ENCODE measurements around the gene DIAPH2.

The DIAPH2 gene

GRCh38 chrX:97158269-97158668 lies 473.6 kb downstream of the DIAPH2 start:
- DNase-seq (ENCODE audit: low read depth in 1 of 2, low spot score in 1 of 2), result no peak

GRCh38 chrX:97159916-97160800 lies 475.5 kb downstream of the DIAPH2 start:
- no peak for DNase-seq (ENCODE audit: low read depth in 1 of 2, low spot score in 1 of 2)

GRCh38 chrX:97167333-97167732 lies 482.7 kb downstream of the DIAPH2 start:
- no peak for DNase-seq (ENCODE audit: low read depth in 1 of 2, low spot score in 1 of 2)

- DNase-seq (ENCODE audit: low read depth in 1 of 2, low spot score in 1 of 2), result no peak
Observed at GRCh38 chrX:97168646-97169045, 484.0 kb downstream of the DIAPH2 start.

- DNase-seq (ENCODE audit: low read depth in 1 of 2, low spot score in 1 of 2), result no peak
Observed at GRCh38 chrX:97175147-97175546, 490.5 kb downstream of the DIAPH2 start.

- DNase-seq (ENCODE audit: low read depth in 1 of 2, low spot score in 1 of 2), result no peak
Observed at GRCh38 chrX:97189668-97190067, 505.0 kb downstream of the DIAPH2 start.

- DNase-seq (ENCODE audit: low read depth in 1 of 2, low spot score in 1 of 2), result no peak
Observed at GRCh38 chrX:97199501-97199900, 514.9 kb downstream of the DIAPH2 start.

- DNase-seq (ENCODE audit: low read depth in 1 of 2, low spot score in 1 of 2), result no peak
Observed at GRCh38 chrX:97200454-97200853, 515.8 kb downstream of the DIAPH2 start.

GRCh38 chrX:97210501-97210900 lies 525.9 kb downstream of the DIAPH2 start:
- DNase-seq (ENCODE audit: low read depth in 1 of 2, low spot score in 1 of 2), result no peak

GRCh38 chrX:97211070-97211469 lies 526.4 kb downstream of the DIAPH2 start:
- DNase-seq (ENCODE audit: low read depth in 1 of 2, low spot score in 1 of 2), result no peak

- DNase-seq (ENCODE audit: low read depth in 1 of 2, low spot score in 1 of 2), result no peak
Observed at GRCh38 chrX:97215186-97215585, 530.5 kb downstream of the DIAPH2 start.

- DNase-seq (ENCODE audit: low read depth in 1 of 2, low spot score in 1 of 2), result no peak
Observed at GRCh38 chrX:97224148-97224547, 539.5 kb downstream of the DIAPH2 start.

GRCh38 chrX:97229318-97229717 lies 544.7 kb downstream of the DIAPH2 start:
- no peak for DNase-seq (ENCODE audit: low read depth in 1 of 2, low spot score in 1 of 2)

- DNase-seq (ENCODE audit: low read depth in 1 of 2, low spot score in 1 of 2), result no peak
Observed at GRCh38 chrX:97230948-97231347, 546.3 kb downstream of the DIAPH2 start.

- DNase-seq (ENCODE audit: low read depth in 1 of 2, low spot score in 1 of 2), result no peak
Observed at GRCh38 chrX:97234471-97235081, 549.9 kb downstream of the DIAPH2 start.

GRCh38 chrX:97238632-97239031 lies 554.0 kb downstream of the DIAPH2 start:
- DNase-seq (ENCODE audit: low read depth in 1 of 2, low spot score in 1 of 2), result no peak

- DNase-seq (ENCODE audit: low read depth in 1 of 2, low spot score in 1 of 2), result no peak
Observed at GRCh38 chrX:97252111-97252510, 567.5 kb downstream of the DIAPH2 start.

GRCh38 chrX:97260679-97261078 lies 576.0 kb downstream of the DIAPH2 start:
- no peak for DNase-seq (ENCODE audit: low read depth in 1 of 2, low spot score in 1 of 2)

- DNase-seq (ENCODE audit: low read depth in 1 of 2, low spot score in 1 of 2), result no peak
Observed at GRCh38 chrX:97266406-97267121, 581.9 kb downstream of the DIAPH2 start.

GRCh38 chrX:97267396-97268181 lies 582.9 kb downstream of the DIAPH2 start:
- DNase-seq (ENCODE audit: low read depth in 1 of 2, low spot score in 1 of 2), result no peak

- no peak for DNase-seq (ENCODE audit: low read depth in 1 of 2, low spot score in 1 of 2)
Observed at GRCh38 chrX:97268182-97268680, 583.6 kb downstream of the DIAPH2 start.

Measured in stimulated activated CD4-positive, alpha-beta T cell treated with anti-CD3 and anti-CD28 coated beads, Interleukin-15, amount 100 ng/mL, for 1 hour (primary cell).